ENCODE measurements around the gene AGPAT1. TPM values are rescaled to one million over a fixed set of nuclear protein-coding genes. Genes with fewer than 3 reads are reported as not detected.

AGPAT1 gene
- total and polyA plus RNA-seq, 2 of the 13 experiments (the other 11 are each of a cell fraction or from before 2014, with no cell fraction given), result 51.3 to 139 TPM

DNA sequence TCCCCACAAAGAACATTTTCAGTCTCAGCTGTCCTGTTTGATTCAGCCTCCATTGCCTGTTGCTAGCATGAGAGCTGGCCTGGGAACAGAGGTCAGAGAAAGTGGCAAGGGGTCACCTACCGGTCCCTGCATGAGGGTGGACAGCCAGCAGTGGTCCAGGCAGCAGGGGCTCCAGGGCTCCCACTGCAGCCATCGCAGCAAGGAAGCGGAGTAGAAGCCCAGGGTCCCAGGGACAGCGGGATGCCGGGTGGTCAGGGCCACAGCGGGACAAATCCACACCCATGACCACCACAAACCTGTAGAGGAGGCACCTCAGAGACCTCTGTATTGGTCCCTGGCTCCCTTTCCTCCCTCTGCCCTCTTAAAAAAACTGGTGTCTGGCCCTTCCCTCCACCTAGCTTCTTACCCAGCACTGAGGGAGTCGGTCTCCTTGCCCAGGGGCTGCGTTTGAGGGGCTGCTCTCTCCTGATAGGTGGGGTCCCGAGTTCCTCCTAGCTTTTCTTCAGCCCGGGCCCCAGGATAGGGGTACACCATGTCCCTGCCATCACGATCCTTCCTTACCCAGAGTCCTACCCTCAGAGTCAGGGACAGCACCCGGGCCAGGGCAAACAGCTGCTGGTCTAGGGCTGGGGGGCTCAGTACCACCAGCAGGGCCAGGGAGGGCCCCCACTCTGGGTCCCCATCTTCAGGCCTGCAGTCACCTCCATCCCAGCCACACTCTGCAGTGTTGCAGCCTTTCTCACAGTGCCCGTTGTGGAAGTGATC lies 25.0 kb upstream of the AGPAT1 start:
- FAIRE-seq (no peak), DNase-seq (ENCODE audit: low spot score) (no peak), ATAC-seq (no peak)
- no peak for TF ChIP-seq TOE1 (CRISPR knock-in tag; IDR thresholded peaks at IDR 0.05)
- no peak for TF ChIP-seq KLF12 (CRISPR knock-in tag; IDR thresholded peaks at IDR 0.05; ENCODE audit: borderline replicate concordance)
- TF ChIP-seq CEBPG (CRISPR knock-in tag; IDR thresholded peaks at IDR 0.05), result no peak
- TF ChIP-seq ELF4 (CRISPR knock-in tag; IDR thresholded peaks at IDR 0.05; ENCODE audit: borderline replicate concordance), result no peak
- TF ChIP-seq, protein P1, sequence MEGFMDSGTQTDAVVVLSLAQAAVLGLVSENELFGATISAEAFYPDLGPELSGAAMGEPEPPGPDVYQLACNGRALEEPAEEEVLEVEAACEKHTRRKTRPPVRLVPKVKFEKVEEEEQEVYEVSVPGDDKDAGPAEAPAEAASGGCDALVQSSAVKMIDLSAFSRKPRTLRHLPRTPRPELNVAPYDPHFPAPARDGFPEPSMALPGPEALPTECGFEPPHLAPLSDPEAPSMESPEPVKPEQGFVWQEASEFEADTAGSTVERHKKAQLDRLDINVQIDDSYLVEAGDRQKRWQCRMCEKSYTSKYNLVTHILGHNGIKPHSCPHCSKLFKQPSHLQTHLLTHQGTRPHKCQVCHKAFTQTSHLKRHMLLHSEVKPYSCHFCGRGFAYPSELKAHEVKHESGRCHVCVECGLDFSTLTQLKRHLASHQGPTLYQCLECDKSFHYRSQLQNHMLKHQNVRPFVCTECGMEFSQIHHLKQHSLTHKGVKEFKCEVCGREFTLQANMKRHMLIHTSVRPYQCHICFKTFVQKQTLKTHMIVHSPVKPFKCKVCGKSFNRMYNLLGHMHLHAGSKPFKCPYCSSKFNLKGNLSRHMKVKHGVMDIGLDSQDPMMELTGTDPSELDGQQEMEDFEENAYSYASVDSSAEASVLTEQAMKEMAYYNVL (CRISPR knock-in tag; IDR thresholded peaks at IDR 0.05; ENCODE audit: borderline replicate concordance), result 0 out of 2 replicates have a peak, but pooled peaks have one; percentile 32
- TF ChIP-seq ZNF687 (CRISPR knock-in tag; IDR thresholded peaks at IDR 0.05), result 0 out of 2 replicates have a peak, but pooled peaks have one; percentile 12
- peaks cover 4 to 29% of the 10 kb centered on the region in 2 experiments; a peak in 4 of 5 replicates for H3K27me3 ChIP-seq (ENCODE audit: control insufficient read depth in 1 of 2, insufficient read depth in 2 of 2, low read length in 2 of 2)
- ChIA-PET POLR2A (no interaction called here), CTCF (ENCODE audit: low intra/inter-chr PET ratio, low total read pairs) (no interaction called here)
- WGBS (ENCODE audit: low lambda C conversion rate), result 33% methylated on average over 11 of the region's 13 CpGs
- H4K20me1 ChIP-seq (ENCODE audit: insufficient read depth, low read length), result no peaks in the 10 kb centered on the region
- no peak overlapping the region for H3K27ac ChIP-seq (ENCODE audit: extremely low read length, insufficient read depth, low read length)
- H3K4me2 ChIP-seq (ENCODE audit: low read depth, low read length), result no peak overlapping the region
- intact Hi-C loops (cut with micrococcal nuclease; ENCODE audit: unreplicated experiment) (no loop called here), in situ Hi-C loops (cut with HindIII; ENCODE audit: extremely low pct_ligation_motif_present, low pct_unique_long_range_greater_than_20kb) (no loop called here)
- H3K4me1 ChIP-seq (ENCODE audit: insufficient read depth, low read length), result peaks cover 33% of the 10 kb centered on the region
- H3K36me3 ChIP-seq (replicated peaks in 1 of 2; ENCODE audit: control insufficient read depth in 1 of 2, insufficient read depth in 2 of 2, low read length in 2 of 2), result no peaks in the 10 kb centered on the region
- no peak overlapping the region for H2AFZ ChIP-seq (ENCODE audit: low read length)
- BruUV-seq (replicated peaks), result no TSS peak
- no peak overlapping the region for H3K4me3 ChIP-seq (replicated peaks in 1 of 3; ENCODE audit: insufficient read depth in 1 of 3, low read depth in 2 of 3, low read length in 3 of 3)
- H3K9ac ChIP-seq (ENCODE audit: insufficient read depth, low read depth, low read length), result no peak overlapping the region
- H3K9me3 ChIP-seq (ENCODE audit: low read length), result no peaks in the 10 kb centered on the region
- no peaks in the 10 kb centered on the region for H3K79me2 ChIP-seq (ENCODE audit: insufficient read depth, low read length)
